AG08395 (cell line): ENCODE measurements around the gene STC2.
"Not testable (repeated sequence)": the region's sequence is repeated elsewhere in the genome, so short reads cannot be mapped to it uniquely, and the experiment has no call there.

Experiments used
- DNase-seq: peaks from one replicate; pipeline ENCODE4 v3.0.0; 2012; ENCODE audit warnings: mixed read lengths, low spot score

The STC2 gene

GRCh38 chr5:173296737-173297676 is 31.2 kb downstream of the STC2 start:
- no peak for DNase-seq

GRCh38 chr5:173295796-173296195 is 32.4 kb downstream of the STC2 start:
- no peak for DNase-seq

GRCh38 chr5:173294673-173295320 is 33.4 kb downstream of the STC2 start:
- DNase-seq = no peak

GRCh38 chr5:173293817-173294672 is 34.2 kb downstream of the STC2 start:
- DNase-seq = peak; percentile 84

- DNase-seq = peak; percentile 42
Measured at GRCh38 chr5:173291722-173292658, 36.2 kb downstream of the STC2 start.

- DNase-seq = no peak
Measured at GRCh38 chr5:173290477-173291131, 37.6 kb downstream of the STC2 start.

GRCh38 chr5:173289372-173289771 is 38.8 kb downstream of the STC2 start:
- no peak for DNase-seq

GRCh38 chr5:173288632-173289031 is 39.6 kb downstream of the STC2 start:
- no peak for DNase-seq

- no peak for DNase-seq
Measured at GRCh38 chr5:173287086-173287485, 41.1 kb downstream of the STC2 start.

- not testable (repeated sequence) for DNase-seq
Measured at GRCh38 chr5:173284343-173284958, 43.8 kb downstream of the STC2 start.

GRCh38 chr5:173283318-173284288 is 44.6 kb downstream of the STC2 start:
- peak; percentile 74 for DNase-seq

GRCh38 chr5:173282916-173283315 is 45.3 kb downstream of the STC2 start:
- DNase-seq = no peak

GRCh38 chr5:173281910-173282309 is 46.3 kb downstream of the STC2 start:
- no peak for DNase-seq

- no peak for DNase-seq
Measured at GRCh38 chr5:173279166-173279565, 49.0 kb downstream of the STC2 start.

- no peak for DNase-seq
Measured at GRCh38 chr5:173278641-173279040, 49.6 kb downstream of the STC2 start.

GRCh38 chr5:173278172-173278571 is 50.0 kb downstream of the STC2 start:
- no peak for DNase-seq

GRCh38 chr5:173274771-173275170 is 53.4 kb downstream of the STC2 start:
- DNase-seq = no peak

GRCh38 chr5:173271419-173271818 is 56.8 kb downstream of the STC2 start:
- no peak for DNase-seq
